ENCODE data around the gene BEST4. TPM values are rescaled to one million over a fixed set of nuclear protein-coding genes. Genes with fewer than 3 reads are reported as not detected.
A peak's percentile ranks its signal among the peaks of the same experiment; 100 is the strongest.

Gene BEST4
- total and polyA plus RNA-seq, 2 of the 4 experiments (the other 2 are of a cell fraction), result 0.07 TPM; not detected in 1

DNA sequence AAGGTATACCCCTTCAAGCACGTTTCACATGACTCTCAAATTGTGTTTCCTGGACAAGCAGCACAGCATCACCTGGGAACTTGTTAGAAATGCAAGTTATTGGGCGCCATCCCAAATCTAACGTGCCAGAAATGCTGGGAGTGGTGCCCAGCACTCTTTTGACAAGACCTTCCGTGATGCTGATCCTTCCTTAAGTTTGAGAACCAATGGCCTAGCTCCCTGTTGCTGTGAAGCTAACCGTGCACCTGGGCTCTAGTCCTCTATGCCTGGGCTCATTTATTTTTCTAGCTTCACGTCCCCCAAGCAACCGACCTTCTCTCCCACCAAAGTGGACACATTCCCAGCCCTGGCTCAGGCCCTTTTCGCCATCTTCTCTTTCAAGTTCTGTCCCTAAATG, 4.3 kb downstream of the BEST4 start:
- H3K4me2 ChIP-seq (ENCODE audit: low read depth, low read length), result peak overlapping the region; percentile 31; the same call in 1 of the 2 replicates
- peak overlapping the region; percentile 4; the same call in 1 of the 2 replicates for H3K23ac ChIP-seq (ENCODE audit: low read depth, low read length)
- no peak overlapping the region for H2BK15ac ChIP-seq (ENCODE audit: low read depth, low read length)
- ChIA-PET CTCF (no interaction called here), POLR2A (ENCODE audit: unreplicated experiment) (interaction anchor here (0.5 to 1.3 kb wide), 2 partner anchors 8 to 196 kb away, joined by 5 to 13 read pairs; no protein-coding TSS in a partner anchor)
- H2AK9ac ChIP-seq (replicated peaks; ENCODE audit: low read depth, low read length, poor library complexity), result no peak overlapping the region
- H3K14ac ChIP-seq (replicated peaks; ENCODE audit: low read depth, low read length), result no peak overlapping the region
- WGBS, 2 experiments (ENCODE audit: extremely low coverage in 2 of 2, insufficient read length in 1 of 2), result 48% methylated on average over 6 of the region's 8 CpGs; no CpG with 5 or more reads in 1 of the 2 experiments
- BruUV-seq (replicated peaks), result no TSS peak
- H3K4me3 ChIP-seq (ENCODE audit: insufficient read depth, low read depth, low read length), result no peak overlapping the region; the same call in 1 of the 2 replicates
- peak overlapping the region in 1 of 2 experiments; percentile 67; a peak in 2 of 4 replicates for H4K8ac ChIP-seq (ENCODE audit: low read depth in 2 of 2, low read length in 2 of 2)
- H3K27ac ChIP-seq (ENCODE audit: insufficient read depth, low read length), result no peak overlapping the region
- H3K9me1 ChIP-seq (ENCODE audit: insufficient read depth, low read length), result peaks cover 9% of the 10 kb centered on the region; the same call in 1 of the 2 replicates
- H2BK20ac ChIP-seq (ENCODE audit: low read depth, low read length), result no peak overlapping the region
- no peak for ATAC-seq (ENCODE audit: low read depth)
- peaks cover 21% of the 10 kb centered on the region for H4K20me1 ChIP-seq (ENCODE audit: insufficient read depth, low read length)
- H3K36me3 ChIP-seq (ENCODE audit: control insufficient read depth, insufficient read depth, low read length), result peaks cover 20% of the 10 kb centered on the region
- no peak overlapping the region for H3K9ac ChIP-seq (ENCODE audit: low read depth, low read length)
- intact Hi-C loops (cut with micrococcal nuclease) (no loop called here), dilution Hi-C loops (cut with HindIII; ENCODE audit: low sequenced_read_pairs, unreplicated experiment) (no loop called here), in situ Hi-C loops (cut with MboI; ENCODE audit: low sequenced_read_pairs) (no loop called here)
- H4K5ac ChIP-seq (ENCODE audit: low read depth, low read length), result peak overlapping the region; percentile 91
- DNase-seq, result no peak
- no peaks in the 10 kb centered on the region; the same call in 1 of the 2 replicates for H3K27me3 ChIP-seq (ENCODE audit: control insufficient read depth, insufficient read depth, low read length)
- no peaks in the 10 kb centered on the region for H3K9me3 ChIP-seq (ENCODE audit: control insufficient read depth, insufficient read depth, low read length)
- no peak overlapping the region; the same call in 1 of the 2 replicates for H4K91ac ChIP-seq (ENCODE audit: insufficient read depth, low read depth, low read length)
- peak overlapping the region; percentile 7; the same call in 1 of the 2 replicates for H3K18ac ChIP-seq (ENCODE audit: low read depth, low read length)
- H2AFZ ChIP-seq (replicated peaks; ENCODE audit: low read length, poor library complexity), result peak overlapping the region; percentile 77
- no peak overlapping the region for H2BK120ac ChIP-seq (ENCODE audit: low read depth, low read length)
- H2AK5ac ChIP-seq (ENCODE audit: low read depth, low read length), result no peak overlapping the region
- peaks cover 6 to 25% of the 10 kb centered on the region in 2 experiments; a peak in 2 of 4 replicates for H3K79me1 ChIP-seq (ENCODE audit: low read depth in 1 of 2, low read length in 2 of 2)
- H3K4ac ChIP-seq (ENCODE audit: low read depth, low read length), result no peak overlapping the region
- TF ChIP-seq BHLHE40 (IDR thresholded peaks at IDR 0.05; ENCODE audit: low read depth, low read length) (no peak), CEBPB (IDR thresholded peaks at IDR 0.05; ENCODE audit: low read depth, low read length) (no peak), NFE2L2 (IDR thresholded peaks at IDR 0.05; ENCODE audit: low read depth, low read length) (no peak), SMC3 (IDR thresholded peaks at IDR 0.05; ENCODE audit: low read depth, low read length) (no peak), FOS (IDR thresholded peaks at IDR 0.05; ENCODE audit: low read depth, low read length) (no peak), RAD21 (IDR thresholded peaks at IDR 0.05; ENCODE audit: low read length) (no peak), MAZ (IDR thresholded peaks at IDR 0.05; ENCODE audit: borderline replicate concordance, low read depth, low read length) (no peak), RFX5 (IDR thresholded peaks at IDR 0.05; ENCODE audit: low read depth, low read length) (no peak), RCOR1 (IDR thresholded peaks at IDR 0.05; ENCODE audit: insufficient replicate concordance, low read length) (no peak), POLR2A (IDR thresholded peaks at IDR 0.05; ENCODE audit: low read depth, low read length) (no peak), CHD1 (IDR thresholded peaks at IDR 0.05; ENCODE audit: low read depth, low read length) (no peak), MAFK (IDR thresholded peaks at IDR 0.05; ENCODE audit: low read depth, low read length) (no peak), MXI1 (IDR thresholded peaks at IDR 0.05; ENCODE audit: borderline replicate concordance, low read depth, low read length) (no peak)
- TF ChIP-seq, protein P1, sequence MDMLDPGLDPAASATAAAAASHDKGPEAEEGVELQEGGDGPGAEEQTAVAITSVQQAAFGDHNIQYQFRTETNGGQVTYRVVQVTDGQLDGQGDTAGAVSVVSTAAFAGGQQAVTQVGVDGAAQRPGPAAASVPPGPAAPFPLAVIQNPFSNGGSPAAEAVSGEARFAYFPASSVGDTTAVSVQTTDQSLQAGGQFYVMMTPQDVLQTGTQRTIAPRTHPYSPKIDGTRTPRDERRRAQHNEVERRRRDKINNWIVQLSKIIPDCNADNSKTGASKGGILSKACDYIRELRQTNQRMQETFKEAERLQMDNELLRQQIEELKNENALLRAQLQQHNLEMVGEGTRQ (IDR thresholded peaks at IDR 0.05; ENCODE audit: low read depth, low read length), result no peak
- TF ChIP-seq, protein P2, sequence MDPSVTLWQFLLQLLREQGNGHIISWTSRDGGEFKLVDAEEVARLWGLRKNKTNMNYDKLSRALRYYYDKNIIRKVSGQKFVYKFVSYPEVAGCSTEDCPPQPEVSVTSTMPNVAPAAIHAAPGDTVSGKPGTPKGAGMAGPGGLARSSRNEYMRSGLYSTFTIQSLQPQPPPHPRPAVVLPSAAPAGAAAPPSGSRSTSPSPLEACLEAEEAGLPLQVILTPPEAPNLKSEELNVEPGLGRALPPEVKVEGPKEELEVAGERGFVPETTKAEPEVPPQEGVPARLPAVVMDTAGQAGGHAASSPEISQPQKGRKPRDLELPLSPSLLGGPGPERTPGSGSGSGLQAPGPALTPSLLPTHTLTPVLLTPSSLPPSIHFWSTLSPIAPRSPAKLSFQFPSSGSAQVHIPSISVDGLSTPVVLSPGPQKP (IDR thresholded peaks at IDR 0.05; ENCODE audit: borderline replicate concordance, low read depth, low read length), result no peak
- TF ChIP-seq, protein P3, sequence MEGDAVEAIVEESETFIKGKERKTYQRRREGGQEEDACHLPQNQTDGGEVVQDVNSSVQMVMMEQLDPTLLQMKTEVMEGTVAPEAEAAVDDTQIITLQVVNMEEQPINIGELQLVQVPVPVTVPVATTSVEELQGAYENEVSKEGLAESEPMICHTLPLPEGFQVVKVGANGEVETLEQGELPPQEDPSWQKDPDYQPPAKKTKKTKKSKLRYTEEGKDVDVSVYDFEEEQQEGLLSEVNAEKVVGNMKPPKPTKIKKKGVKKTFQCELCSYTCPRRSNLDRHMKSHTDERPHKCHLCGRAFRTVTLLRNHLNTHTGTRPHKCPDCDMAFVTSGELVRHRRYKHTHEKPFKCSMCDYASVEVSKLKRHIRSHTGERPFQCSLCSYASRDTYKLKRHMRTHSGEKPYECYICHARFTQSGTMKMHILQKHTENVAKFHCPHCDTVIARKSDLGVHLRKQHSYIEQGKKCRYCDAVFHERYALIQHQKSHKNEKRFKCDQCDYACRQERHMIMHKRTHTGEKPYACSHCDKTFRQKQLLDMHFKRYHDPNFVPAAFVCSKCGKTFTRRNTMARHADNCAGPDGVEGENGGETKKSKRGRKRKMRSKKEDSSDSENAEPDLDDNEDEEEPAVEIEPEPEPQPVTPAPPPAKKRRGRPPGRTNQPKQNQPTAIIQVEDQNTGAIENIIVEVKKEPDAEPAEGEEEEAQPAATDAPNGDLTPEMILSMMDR (conservative IDR thresholded peaks at IDR 0.05; ENCODE audit: low read depth, low read length), result no peak
- H3K4me1 ChIP-seq (ENCODE audit: control insufficient read depth, insufficient read depth, low read length), result peaks cover 8% of the 10 kb centered on the region; the same call in 1 of the 2 replicates
- H2BK5ac ChIP-seq (ENCODE audit: low read depth, low read length, poor library complexity, severe bottlenecking), result no peak overlapping the region
- H3K56ac ChIP-seq (ENCODE audit: extremely low read depth, insufficient read depth, low read length), result no peak overlapping the region
